ENCODE data around the gene IL6R. TPM values are rescaled to one million over a fixed set of nuclear protein-coding genes. Genes with fewer than 3 reads are reported as not detected.

IL6R gene
- total RNA-seq, 1 experiment from 2014 or later = 12.2 TPM

DNA sequence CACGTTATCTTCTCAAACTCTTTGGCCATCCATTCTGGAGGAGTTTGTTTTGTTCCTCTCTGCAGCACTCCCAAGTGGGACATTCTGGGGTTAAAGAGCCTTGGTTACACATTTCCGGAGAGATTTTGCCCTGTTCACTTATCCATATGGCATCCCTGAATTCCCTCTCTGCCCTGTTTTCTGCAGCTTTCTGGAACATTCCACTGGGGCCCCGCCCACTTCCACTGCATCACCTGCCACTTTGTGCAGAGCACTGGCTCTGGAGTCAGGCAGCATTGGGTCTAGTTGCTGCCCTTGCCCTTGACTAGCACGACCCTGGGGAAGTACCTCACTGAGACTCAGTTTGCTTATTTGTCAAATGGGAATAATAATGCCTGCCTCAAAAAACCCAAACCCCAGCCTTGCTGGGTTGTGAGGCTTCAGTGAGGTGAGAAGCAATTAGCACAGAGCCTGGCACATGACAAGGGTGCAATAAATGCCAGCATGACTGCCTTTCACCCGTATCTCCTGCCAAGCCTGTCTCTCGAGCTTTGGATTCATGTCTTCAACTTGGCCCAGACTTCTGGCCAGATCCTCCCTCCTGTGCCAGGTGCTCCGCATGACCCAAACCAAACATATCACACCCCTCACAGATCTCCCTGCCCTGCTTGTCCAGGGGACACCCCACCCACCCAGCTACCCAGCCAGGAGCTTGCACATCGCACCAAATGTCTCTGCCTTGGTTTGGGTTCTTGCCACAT lies 38.3 kb downstream of the IL6R start:
- H3K4me3 ChIP-seq (ENCODE audit: low read depth in 2 of 2, low read length in 2 of 2) = no peak overlapping the region
- no peak for DNase-seq (ENCODE audit: low read depth, low spot score)
- intact Hi-C loops (cut with micrococcal nuclease; ENCODE audit: unreplicated experiment) (no loop called here), in situ Hi-C loops (cut with HindIII; ENCODE audit: low pct_unique_long_range_greater_than_20kb, low sequenced_read_pairs) (no loop called here)
- H3K27ac ChIP-seq (ENCODE audit: low read length) = no peak overlapping the region
- no peaks in the 10 kb centered on the region for H3K27me3 ChIP-seq (ENCODE audit: control insufficient read depth, insufficient read depth, low read length)
- POLR2A ChIA-PET = no interaction called here
- no peak for TF ChIP-seq SIN3A (IDR thresholded peaks at IDR 0.05; ENCODE audit: borderline replicate concordance, insufficient read depth, low read depth, low read length)
- no peak for TF ChIP-seq POLR2AphosphoS5 (IDR thresholded peaks at IDR 0.05; ENCODE audit: low read depth, low read length)
- TF ChIP-seq TCF7L2 (IDR thresholded peaks at IDR 0.05; ENCODE audit: low read depth, low read length) = no peak
- TF ChIP-seq, protein P1, sequence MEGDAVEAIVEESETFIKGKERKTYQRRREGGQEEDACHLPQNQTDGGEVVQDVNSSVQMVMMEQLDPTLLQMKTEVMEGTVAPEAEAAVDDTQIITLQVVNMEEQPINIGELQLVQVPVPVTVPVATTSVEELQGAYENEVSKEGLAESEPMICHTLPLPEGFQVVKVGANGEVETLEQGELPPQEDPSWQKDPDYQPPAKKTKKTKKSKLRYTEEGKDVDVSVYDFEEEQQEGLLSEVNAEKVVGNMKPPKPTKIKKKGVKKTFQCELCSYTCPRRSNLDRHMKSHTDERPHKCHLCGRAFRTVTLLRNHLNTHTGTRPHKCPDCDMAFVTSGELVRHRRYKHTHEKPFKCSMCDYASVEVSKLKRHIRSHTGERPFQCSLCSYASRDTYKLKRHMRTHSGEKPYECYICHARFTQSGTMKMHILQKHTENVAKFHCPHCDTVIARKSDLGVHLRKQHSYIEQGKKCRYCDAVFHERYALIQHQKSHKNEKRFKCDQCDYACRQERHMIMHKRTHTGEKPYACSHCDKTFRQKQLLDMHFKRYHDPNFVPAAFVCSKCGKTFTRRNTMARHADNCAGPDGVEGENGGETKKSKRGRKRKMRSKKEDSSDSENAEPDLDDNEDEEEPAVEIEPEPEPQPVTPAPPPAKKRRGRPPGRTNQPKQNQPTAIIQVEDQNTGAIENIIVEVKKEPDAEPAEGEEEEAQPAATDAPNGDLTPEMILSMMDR (IDR thresholded peaks at IDR 0.05) = no peak
- TF ChIP-seq, protein P2, sequence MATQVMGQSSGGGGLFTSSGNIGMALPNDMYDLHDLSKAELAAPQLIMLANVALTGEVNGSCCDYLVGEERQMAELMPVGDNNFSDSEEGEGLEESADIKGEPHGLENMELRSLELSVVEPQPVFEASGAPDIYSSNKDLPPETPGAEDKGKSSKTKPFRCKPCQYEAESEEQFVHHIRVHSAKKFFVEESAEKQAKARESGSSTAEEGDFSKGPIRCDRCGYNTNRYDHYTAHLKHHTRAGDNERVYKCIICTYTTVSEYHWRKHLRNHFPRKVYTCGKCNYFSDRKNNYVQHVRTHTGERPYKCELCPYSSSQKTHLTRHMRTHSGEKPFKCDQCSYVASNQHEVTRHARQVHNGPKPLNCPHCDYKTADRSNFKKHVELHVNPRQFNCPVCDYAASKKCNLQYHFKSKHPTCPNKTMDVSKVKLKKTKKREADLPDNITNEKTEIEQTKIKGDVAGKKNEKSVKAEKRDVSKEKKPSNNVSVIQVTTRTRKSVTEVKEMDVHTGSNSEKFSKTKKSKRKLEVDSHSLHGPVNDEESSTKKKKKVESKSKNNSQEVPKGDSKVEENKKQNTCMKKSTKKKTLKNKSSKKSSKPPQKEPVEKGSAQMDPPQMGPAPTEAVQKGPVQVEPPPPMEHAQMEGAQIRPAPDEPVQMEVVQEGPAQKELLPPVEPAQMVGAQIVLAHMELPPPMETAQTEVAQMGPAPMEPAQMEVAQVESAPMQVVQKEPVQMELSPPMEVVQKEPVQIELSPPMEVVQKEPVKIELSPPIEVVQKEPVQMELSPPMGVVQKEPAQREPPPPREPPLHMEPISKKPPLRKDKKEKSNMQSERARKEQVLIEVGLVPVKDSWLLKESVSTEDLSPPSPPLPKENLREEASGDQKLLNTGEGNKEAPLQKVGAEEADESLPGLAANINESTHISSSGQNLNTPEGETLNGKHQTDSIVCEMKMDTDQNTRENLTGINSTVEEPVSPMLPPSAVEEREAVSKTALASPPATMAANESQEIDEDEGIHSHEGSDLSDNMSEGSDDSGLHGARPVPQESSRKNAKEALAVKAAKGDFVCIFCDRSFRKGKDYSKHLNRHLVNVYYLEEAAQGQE (IDR thresholded peaks at IDR 0.05; ENCODE audit: insufficient read depth in 1 of 2, low read depth in 2 of 2, low read length in 1 of 2) = no peak
- no TSS peak for BruUV-seq (replicated peaks)
- CTCF ChIA-PET = no interaction called here
- no peaks in the 10 kb centered on the region for H3K4me1 ChIP-seq (ENCODE audit: control insufficient read depth, insufficient read depth, low read length)
- no peak for ATAC-seq
- H3K9me3 ChIP-seq (ENCODE audit: control insufficient read depth, insufficient read depth, low read depth, low read length) = no peaks in the 10 kb centered on the region
- no peaks in the 10 kb centered on the region for H3K36me3 ChIP-seq (ENCODE audit: control insufficient read depth, insufficient read depth, low read length)

DNA sequence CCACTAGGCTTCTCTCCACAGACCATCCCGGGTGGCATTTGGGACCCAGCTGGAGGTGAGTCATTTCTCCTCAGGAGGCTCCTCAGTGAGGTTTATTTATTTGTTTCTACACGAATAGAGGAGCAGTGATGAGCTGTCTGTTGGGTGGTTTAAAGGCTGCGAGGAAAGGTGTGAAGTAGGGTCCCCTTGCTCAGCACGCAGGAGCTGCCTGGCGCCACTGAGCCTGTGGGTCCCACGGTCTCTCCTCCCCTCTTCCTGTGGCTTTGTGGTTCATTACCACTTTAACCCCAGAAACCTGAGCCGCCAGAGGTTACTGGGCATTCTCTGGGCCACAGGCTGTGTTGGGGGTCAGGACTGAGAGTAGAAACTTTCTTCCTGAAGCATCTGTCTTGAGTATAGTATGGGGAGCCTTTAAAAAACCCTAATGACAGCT lies 39.9 kb downstream of the IL6R start:
- in situ Hi-C loops (cut with HindIII; ENCODE audit: low pct_unique_long_range_greater_than_20kb, low sequenced_read_pairs) = no loop called here
- TF ChIP-seq, protein P2 (IDR thresholded peaks at IDR 0.05; ENCODE audit: insufficient read depth in 1 of 2, low read depth in 2 of 2, low read length in 1 of 2) = no peak
- TF ChIP-seq SIN3A (IDR thresholded peaks at IDR 0.05; ENCODE audit: borderline replicate concordance, insufficient read depth, low read depth, low read length) (no peak), TCF7L2 (IDR thresholded peaks at IDR 0.05; ENCODE audit: low read depth, low read length) (no peak), POLR2AphosphoS5 (IDR thresholded peaks at IDR 0.05; ENCODE audit: low read depth, low read length) (no peak)
- TF ChIP-seq, protein P1 (IDR thresholded peaks at IDR 0.05) = no peak
- ChIA-PET CTCF (interaction anchor here (0.7 kb wide), 1 partner anchor 25 kb away, joined by 3 read pairs; no protein-coding TSS in a partner anchor), POLR2A (no interaction called here)
- intact Hi-C loops (cut with micrococcal nuclease; ENCODE audit: unreplicated experiment) = no loop called here
- DNase-seq (ENCODE audit: low read depth, low spot score) = no peak
- H3K4me1 ChIP-seq (ENCODE audit: control insufficient read depth, insufficient read depth, low read length) = no peaks in the 10 kb centered on the region
- peak; percentile 72 for ATAC-seq
- no peak overlapping the region for H3K27ac ChIP-seq (ENCODE audit: low read length)
- no peaks in the 10 kb centered on the region for H3K27me3 ChIP-seq (ENCODE audit: control insufficient read depth, insufficient read depth, low read length)
- H3K9me3 ChIP-seq (ENCODE audit: control insufficient read depth, insufficient read depth, low read depth, low read length) = no peaks in the 10 kb centered on the region
- BruUV-seq (replicated peaks) = no TSS peak
- no peaks in the 10 kb centered on the region for H3K36me3 ChIP-seq (ENCODE audit: control insufficient read depth, insufficient read depth, low read length)
- no peak overlapping the region for H3K4me3 ChIP-seq (ENCODE audit: low read depth in 2 of 2, low read length in 2 of 2)

Measured in Panc1 (cell line).